Endothelial cell of umbilical vein (primary cell): Measurements from ENCODE around the gene MAGI1. TPM values are rescaled to one million over a fixed set of nuclear protein-coding genes. Genes with fewer than 3 reads are reported as not detected.

ENCODE experiments used
- BruUV-seq: library from RNA; stranded (reverse); fragments of 400-500 nt; replicated peaks from 2 replicates; lab custom pipeline; 2021; lab: Mats Ljungman, UMichigan
- CTCF ChIA-PET: fragments of 300-600, 350-600 bp; sonication (Branson Sonifier 250); formaldehyde crosslinking; loops from one replicate; lab custom pipeline; 2021; ENCODE audit warnings: antibody characterized with exemption, inconsistent platforms; lab: Charles Lee
- POLR2A ChIA-PET: fragments of 300-600, 350-600 bp; sonication (Branson Sonifier 250); formaldehyde crosslinking; loops from one replicate; lab custom pipeline; 2021; ENCODE audit warnings: antibody characterized with exemption, inconsistent platforms; lab: Charles Lee
- DNase-seq: peaks from one replicate; pipeline ENCODE4 v3.0.0-alpha.2; 2011; ENCODE audit warnings: low read depth, low spot score
- FAIRE-seq: peaks from 2 replicates; lab custom pipeline; 2011; peaks lifted over from hg19 to GRCh38; lab: Jason Lieb, UNC
- H2AFZ ChIP-seq: 2 replicates; pipeline ENCODE4 v1.6.0; 2012; ENCODE audit warnings: low read depth, low read length, control low read depth, inconsistent platforms
- H3K27ac ChIP-seq: 2 replicates; pipeline ENCODE4 v1.5.1; 2011; ENCODE audit warnings: low read depth, mild to moderate bottlenecking, control low read depth, low read length, moderate library complexity; ENCODE audit not compliant: insufficient read depth
- H3K27me3 ChIP-seq, 2 experiments: 2 replicates each; pipeline versions ENCODE4 v1.6.0 to v1.6.1; 2011; ENCODE audit warnings: low read length in 2 of 2, mixed read lengths in 1 of 2; ENCODE audit not compliant: control insufficient read depth in 2 of 2, insufficient read depth in 2 of 2
- H3K36me3 ChIP-seq, 2 experiments: 2 replicates in 1 of 2; 3 replicates in 1 of 2; pipeline ENCODE4 v1.5.1; 2011; ENCODE audit warnings: low read length in 2 of 2, mild to moderate bottlenecking in 1 of 2, moderate library complexity in 1 of 2; ENCODE audit not compliant: control insufficient read depth in 2 of 2, insufficient read depth in 2 of 2; ENCODE audit errors: extremely low read depth in 1 of 2
- H3K4me1 ChIP-seq: 3 replicates; pipeline ENCODE4 v1.5.1; 2011; ENCODE audit warnings: mild to moderate bottlenecking, low read length; ENCODE audit not compliant: control insufficient read depth, insufficient read depth; ENCODE audit errors: extremely low read depth
- H3K4me2 ChIP-seq: 2 replicates; pipeline ENCODE4 v1.6.1; 2011; ENCODE audit warnings: low read length, control low read depth, mixed read lengths; ENCODE audit not compliant: insufficient read depth
- H3K4me3 ChIP-seq, 3 experiments: fragments of 200-600 bp in 1 of 3; sonication (generic), shearing (Covaris generic) in 1 of 3; replicated peaks in 1 of 3; 2 replicates each; pipeline ENCODE4 v1.5.1; 2011 to 2016; ENCODE audit warnings: control low read depth in 3 of 3, low read length in 3 of 3, mild to moderate bottlenecking in 2 of 3, inconsistent platforms in 1 of 3, low read depth in 1 of 3, moderate library complexity in 1 of 3; ENCODE audit not compliant: insufficient read depth in 1 of 3
- H3K79me2 ChIP-seq: 2 replicates; pipeline ENCODE4 v1.6.0; 2012; ENCODE audit warnings: low read length, inconsistent platforms; ENCODE audit not compliant: control insufficient read depth, insufficient read depth
- H3K9ac ChIP-seq: replicated peaks from 2 replicates; pipeline ENCODE3; 2011; ENCODE audit warnings: low read length, control low read depth; ENCODE audit not compliant: insufficient read depth; ENCODE audit errors: extremely low read depth
- H3K9me1 ChIP-seq: replicated peaks from 3 replicates; pipeline ENCODE4 v1.6.0; 2011; ENCODE audit warnings: mild to moderate bottlenecking, low read length; ENCODE audit not compliant: control insufficient read depth, insufficient read depth; ENCODE audit errors: extremely low read depth
- H3K9me3 ChIP-seq: replicated peaks from 2 replicates; pipeline ENCODE4 v1.5.1; 2012; ENCODE audit warnings: low read length, inconsistent platforms; ENCODE audit not compliant: control insufficient read depth, insufficient read depth
- H4K20me1 ChIP-seq: replicated peaks from 2 replicates; pipeline ENCODE3; 2011; ENCODE audit warnings: mild to moderate bottlenecking, low read length; ENCODE audit not compliant: control insufficient read depth, insufficient read depth; ENCODE audit errors: extremely low read depth
- CTCF ChIP-seq, 2 donors: IDR thresholded peaks; 1 replicate in 1 of 2; 2 replicates in 1 of 2; pipeline ENCODE4 v1.5.1; 2011; ENCODE audit warnings: low read length in 2 of 2, mild to moderate bottlenecking in 2 of 2, moderate library complexity in 2 of 2, control low read depth in 1 of 2, inconsistent platforms in 1 of 2, low read depth in 1 of 2; ENCODE audit not compliant: insufficient read depth in 1 of 2; ENCODE audit errors: extremely low read depth in 1 of 2
- EZH2 ChIP-seq: IDR thresholded peaks from 2 replicates; pipeline ENCODE4 v1.6.1; 2012; ENCODE audit warnings: borderline replicate concordance, low read depth, mild to moderate bottlenecking, moderate library complexity, low read length, inconsistent platforms; ENCODE audit not compliant: severe bottlenecking
- FOS ChIP-seq: IDR thresholded peaks from 2 replicates; pipeline ENCODE4 v1.6.1; 2011; ENCODE audit warnings: mild to moderate bottlenecking, low read length, moderate library complexity, borderline replicate concordance; ENCODE audit not compliant: insufficient read depth
- GATA2 ChIP-seq: IDR thresholded peaks from 2 replicates; pipeline ENCODE4 v1.7.0; 2011; ENCODE audit warnings: low read depth, mild to moderate bottlenecking, moderate library complexity, mixed read lengths, low read length; ENCODE audit not compliant: insufficient read length, insufficient read depth
- JUN ChIP-seq: IDR thresholded peaks from 2 replicates; pipeline ENCODE4 v1.6.1; 2011; ENCODE audit warnings: borderline replicate concordance, low read depth; ENCODE audit not compliant: insufficient read length, insufficient read depth
- MAX ChIP-seq: IDR thresholded peaks from 2 replicates; pipeline ENCODE4 v1.6.1; 2011; ENCODE audit not compliant: insufficient read depth, insufficient read length
- MYC ChIP-seq: IDR thresholded peaks from one replicate; pipeline ENCODE4 v1.6.1; 2011; ENCODE audit warnings: mild to moderate bottlenecking, low read depth, low read length
- POLR2A ChIP-seq: IDR thresholded peaks from 2 replicates; pipeline ENCODE4 v1.6.1; 2012; ENCODE audit warnings: low read depth, mild to moderate bottlenecking, control low read depth, low read length
- POLR2AphosphoS5 ChIP-seq: IDR thresholded peaks from 2 replicates; pipeline ENCODE4 v1.6.1; 2012; ENCODE audit warnings: low read depth, mild to moderate bottlenecking, control low read depth, low read length, moderate library complexity; ENCODE audit not compliant: insufficient read depth
- dilution Hi-C: fragments of 300-500 bp; cut with MboI; formaldehyde crosslinking; loops from one replicate; pipeline ENCODE4 v1.15.0; 2019; ENCODE audit warnings: low sequenced_read_pairs; ENCODE audit not compliant: extremely low pct_ligation_motif_present
- intact Hi-C: fragments of 100-400 bp; cut with micrococcal nuclease; formaldehyde crosslinking; loops from one replicate; pipeline ENCODE4 v1.10.0; 2022
- polyA plus RNA-seq, 4 experiments: library from polyadenylated mRNA; depleted of rRNA in 3 of 4; stranded (reverse) in 3 of 4; unstranded in 1 of 4; fragments of >200 nt; gene quantifications; 2 replicates each; pipeline versions ENCODE4 v1.2.1 to v1.2.3, GENCODE V29; 2011 to 2012; ENCODE audit warnings: missing spikeins in 1 of 4
- total RNA-seq: library from RNA; stranded (reverse); gene quantifications from 2 replicates; pipeline ENCODE4 v1.2.3, GENCODE V29; 2021

The MAGI1 gene
- total and polyA plus RNA-seq, 2 donors (not counting 3 experiments of a cell fraction or from before 2014, with no cell fraction given): 10.1 to 47.9 TPM

DNA sequence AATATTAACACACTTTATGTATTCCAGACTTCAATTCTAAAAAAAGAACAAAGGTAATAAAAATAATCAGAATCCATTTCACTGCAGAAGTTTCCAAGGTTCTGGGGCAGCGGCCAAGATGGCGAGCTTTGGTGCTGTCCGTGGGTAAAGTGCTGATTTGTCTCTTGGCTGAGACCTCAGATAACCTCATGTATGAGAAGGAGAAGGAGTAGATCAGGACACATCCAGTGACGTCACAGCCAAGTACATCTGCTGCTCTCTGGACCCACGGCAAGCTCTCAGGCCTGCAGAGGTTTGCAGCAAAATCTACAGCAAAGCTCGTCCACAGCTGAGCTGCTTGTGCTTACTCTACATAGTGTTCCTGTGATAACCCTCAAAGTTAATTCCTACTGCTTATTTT is 165.7 kb downstream of the MAGI1 start:
- Histone ChIP-seq H2AFZ (no peak overlapping the region), H3K79me2 (no peaks in the 10 kb centered on the region), H3K27me3 (no peaks in the 10 kb centered on the region), H3K4me3 (no peak overlapping the region), H3K4me1 (no peaks in the 10 kb centered on the region), H3K27ac (no peak overlapping the region), H3K9me3 (no peaks in the 10 kb centered on the region), H3K36me3 (no peaks in the 10 kb centered on the region), H3K9ac (no peak overlapping the region), H3K9me1 (no peaks in the 10 kb centered on the region), H3K4me2 (no peak overlapping the region), H4K20me1 (peaks cover 2% of the 10 kb centered on the region)
- DNase-seq (no peak), FAIRE-seq (no peak)
- dilution Hi-C loops (no loop called here), intact Hi-C loops (no loop called here)
- BruUV-seq: no TSS peak
- ChIA-PET POLR2A (no interaction called here), CTCF (interaction anchor here (1.1 kb wide), 1 partner anchor 33 kb away, joined by 5 read pairs; no protein-coding TSS in a partner anchor)
- TF ChIP-seq POLR2AphosphoS5 (no peak), MAX (no peak), CTCF (IDR thresholded peaks at IDR 0.05; ENCODE audit: extremely low read depth in 1 of 2, insufficient read depth in 1 of 2, low read depth in 1 of 2, low read length in 2 of 2) (no peak), POLR2A (no peak), MYC (no peak), FOS (no peak), JUN (no peak), EZH2 (no peak), GATA2 (no peak)
